Liver (tissue), 3 donors: Measurements from ENCODE around the gene YTHDF1.

ENCODE experiments used
- GABPA ChIP-seq, 2 donors: IDR thresholded peaks in 1 of 2; conservative IDR thresholded peaks in 1 of 2; 2 replicates each; pipeline ENCODE4 v1.6.1; 2016; ENCODE audit warnings: antibody characterized with exemption in 2 of 2, mild to moderate bottlenecking in 1 of 2, moderate library complexity in 1 of 2
- HNF4G ChIP-seq: IDR thresholded peaks from 2 replicates; pipeline ENCODE4 v1.6.1; 2016; ENCODE audit warnings: antibody characterized with exemption
- JUND ChIP-seq, 2 donors: IDR thresholded peaks; 2 replicates each; pipeline ENCODE4 v1.6.1; 2016; ENCODE audit warnings: antibody characterized with exemption in 2 of 2
- NR2F2 ChIP-seq: IDR thresholded peaks from 2 replicates; pipeline ENCODE4 v1.6.1; 2016; ENCODE audit warnings: antibody characterized with exemption
- SP1 ChIP-seq: IDR thresholded peaks from 2 replicates; pipeline ENCODE4 v1.6.1; 2018; ENCODE audit warnings: antibody characterized with exemption, mild to moderate bottlenecking
- TF ChIP-seq, protein P1 (sequence below): fragments of 150-350 bp; IDR thresholded peaks from 2 replicates; pipeline ENCODE4 v1.5.1; 2017; ENCODE audit warnings: improper control_type of control experiment, low read depth, low read length; ENCODE audit not compliant: missing input control
- TF ChIP-seq, protein P2 (sequence below): IDR thresholded peaks from 2 replicates; pipeline ENCODE4 v1.6.1; 2016; ENCODE audit warnings: antibody characterized with exemption, mild to moderate bottlenecking
- TF ChIP-seq, protein P3 (sequence below): IDR thresholded peaks from 2 replicates; pipeline ENCODE4 v1.6.1; 2016; ENCODE audit warnings: antibody characterized with exemption
- donor health status: healthy.
- donor health status: healthy.

DNA sequence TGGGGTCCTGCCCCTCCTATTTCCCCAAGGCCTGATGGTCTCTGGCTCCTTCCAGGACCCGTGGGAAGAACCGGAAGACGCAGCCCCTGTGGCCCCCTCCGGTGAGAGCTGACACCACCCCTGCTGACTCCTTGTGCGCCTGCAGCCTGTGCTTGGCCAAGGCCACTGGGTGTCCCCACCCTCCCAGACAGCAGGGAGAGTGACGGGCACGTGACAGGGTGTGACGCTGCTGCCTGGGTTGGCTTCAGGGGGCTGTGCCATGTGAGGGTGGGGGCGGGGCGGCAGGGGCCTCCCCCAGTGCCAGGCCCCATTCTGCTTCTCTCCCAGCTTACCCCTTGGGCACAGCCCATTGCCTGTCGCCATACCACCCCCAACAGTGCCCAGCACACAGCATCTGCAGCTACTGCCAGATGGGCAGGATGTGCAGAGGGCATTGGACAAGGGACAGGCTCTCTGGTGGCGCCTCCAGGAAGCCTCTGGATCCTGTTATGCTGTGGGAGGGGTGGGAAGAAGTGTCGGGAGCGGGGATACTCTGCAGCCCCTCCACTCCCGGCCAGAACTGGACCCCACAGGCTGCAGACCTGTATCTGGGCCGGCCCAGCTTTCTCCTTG is 22.7 kb upstream of the YTHDF1 start:
- TF ChIP-seq, protein P1, sequence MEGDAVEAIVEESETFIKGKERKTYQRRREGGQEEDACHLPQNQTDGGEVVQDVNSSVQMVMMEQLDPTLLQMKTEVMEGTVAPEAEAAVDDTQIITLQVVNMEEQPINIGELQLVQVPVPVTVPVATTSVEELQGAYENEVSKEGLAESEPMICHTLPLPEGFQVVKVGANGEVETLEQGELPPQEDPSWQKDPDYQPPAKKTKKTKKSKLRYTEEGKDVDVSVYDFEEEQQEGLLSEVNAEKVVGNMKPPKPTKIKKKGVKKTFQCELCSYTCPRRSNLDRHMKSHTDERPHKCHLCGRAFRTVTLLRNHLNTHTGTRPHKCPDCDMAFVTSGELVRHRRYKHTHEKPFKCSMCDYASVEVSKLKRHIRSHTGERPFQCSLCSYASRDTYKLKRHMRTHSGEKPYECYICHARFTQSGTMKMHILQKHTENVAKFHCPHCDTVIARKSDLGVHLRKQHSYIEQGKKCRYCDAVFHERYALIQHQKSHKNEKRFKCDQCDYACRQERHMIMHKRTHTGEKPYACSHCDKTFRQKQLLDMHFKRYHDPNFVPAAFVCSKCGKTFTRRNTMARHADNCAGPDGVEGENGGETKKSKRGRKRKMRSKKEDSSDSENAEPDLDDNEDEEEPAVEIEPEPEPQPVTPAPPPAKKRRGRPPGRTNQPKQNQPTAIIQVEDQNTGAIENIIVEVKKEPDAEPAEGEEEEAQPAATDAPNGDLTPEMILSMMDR: no peak
- TF ChIP-seq, protein P2, sequence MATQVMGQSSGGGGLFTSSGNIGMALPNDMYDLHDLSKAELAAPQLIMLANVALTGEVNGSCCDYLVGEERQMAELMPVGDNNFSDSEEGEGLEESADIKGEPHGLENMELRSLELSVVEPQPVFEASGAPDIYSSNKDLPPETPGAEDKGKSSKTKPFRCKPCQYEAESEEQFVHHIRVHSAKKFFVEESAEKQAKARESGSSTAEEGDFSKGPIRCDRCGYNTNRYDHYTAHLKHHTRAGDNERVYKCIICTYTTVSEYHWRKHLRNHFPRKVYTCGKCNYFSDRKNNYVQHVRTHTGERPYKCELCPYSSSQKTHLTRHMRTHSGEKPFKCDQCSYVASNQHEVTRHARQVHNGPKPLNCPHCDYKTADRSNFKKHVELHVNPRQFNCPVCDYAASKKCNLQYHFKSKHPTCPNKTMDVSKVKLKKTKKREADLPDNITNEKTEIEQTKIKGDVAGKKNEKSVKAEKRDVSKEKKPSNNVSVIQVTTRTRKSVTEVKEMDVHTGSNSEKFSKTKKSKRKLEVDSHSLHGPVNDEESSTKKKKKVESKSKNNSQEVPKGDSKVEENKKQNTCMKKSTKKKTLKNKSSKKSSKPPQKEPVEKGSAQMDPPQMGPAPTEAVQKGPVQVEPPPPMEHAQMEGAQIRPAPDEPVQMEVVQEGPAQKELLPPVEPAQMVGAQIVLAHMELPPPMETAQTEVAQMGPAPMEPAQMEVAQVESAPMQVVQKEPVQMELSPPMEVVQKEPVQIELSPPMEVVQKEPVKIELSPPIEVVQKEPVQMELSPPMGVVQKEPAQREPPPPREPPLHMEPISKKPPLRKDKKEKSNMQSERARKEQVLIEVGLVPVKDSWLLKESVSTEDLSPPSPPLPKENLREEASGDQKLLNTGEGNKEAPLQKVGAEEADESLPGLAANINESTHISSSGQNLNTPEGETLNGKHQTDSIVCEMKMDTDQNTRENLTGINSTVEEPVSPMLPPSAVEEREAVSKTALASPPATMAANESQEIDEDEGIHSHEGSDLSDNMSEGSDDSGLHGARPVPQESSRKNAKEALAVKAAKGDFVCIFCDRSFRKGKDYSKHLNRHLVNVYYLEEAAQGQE: no peak
- TF ChIP-seq GABPA (IDR thresholded peaks at IDR 0.05 in 1 of 2, conservative IDR thresholded peaks at IDR 0.05 in 1 of 2) (no peak), SP1 (no peak), HNF4G (no peak), JUND (IDR thresholded peaks at IDR 0.05) (no peak), NR2F2 (no peak)
- TF ChIP-seq, protein P3, sequence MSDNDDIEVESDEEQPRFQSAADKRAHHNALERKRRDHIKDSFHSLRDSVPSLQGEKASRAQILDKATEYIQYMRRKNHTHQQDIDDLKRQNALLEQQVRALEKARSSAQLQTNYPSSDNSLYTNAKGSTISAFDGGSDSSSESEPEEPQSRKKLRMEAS: no peak
